Measurements from ENCODE around the gene LDHA. TPM values are rescaled to one million over a fixed set of nuclear protein-coding genes. Genes with fewer than 3 reads are reported as not detected.

LDHA gene
- polyA plus RNA-seq, 3 donors: 206 to 989 (median 582) TPM

GRCh38 chr11:18455686-18456372 is 61.5 kb downstream of the LDHA start, which contains the start of gene LDHAL6A:
LDHAL6A (plus strand) TSS chr11:18455856; CDS start chr11:18456681, 825 bp downstream.
- WGBS, 3 donors: 46 to 60% (median 58%) methylated on average over 41 to 47 of the region's 47 CpGs
- H3K27ac ChIP-seq (ENCODE audit: low read depth, low read length): no peak within 1 kb of the TSS

GRCh38 chr11:18457450-18457849 is 63.1 kb downstream of the LDHA start:
- no peak overlapping the region for H3K27ac ChIP-seq (ENCODE audit: low read depth, low read length)
- 20 to 59% (median 58%) methylated on average over 3 of the region's 3 CpGs for WGBS, 3 donors

Other genes starting within 250 kb of the LDHA start
- gene MRGPRX4, start 221.7 kb upstream of the LDHA start, polyA plus RNA-seq: not detected
- gene SAA4, start 157.8 kb upstream of the LDHA start, polyA plus RNA-seq: 1 to 10 TPM in 1 of 3 donors, under 1 TPM in 2; 0.15 to 9.1 (median 0.90) TPM
- 100 to 1,000 TPM in 2 of 3 donors, 10 to 100 TPM in 1; 60.2 to 920 (median 158) TPM for gene SAA2, start 145.9 kb upstream of the LDHA start, polyA plus RNA-seq
- gene SAA1, start 128.3 kb upstream of the LDHA start, polyA plus RNA-seq: 1,000 to 10,000 TPM in 2 of 3 donors, 100 to 1,000 TPM in 1; 438 to 7,745 (median 1,180) TPM
- gene HPS5, start 72.4 kb upstream of the LDHA start, polyA plus RNA-seq: 10 to 100 TPM in 2 of 3 donors, 1 to 10 TPM in 1; 3.8 to 11.0 (median 10.2) TPM
- gene GTF2H1, start 72.0 kb upstream of the LDHA start, polyA plus RNA-seq: 10 to 100 TPM; 16.0 to 43.5 (median 29.3) TPM
- gene LDHC, start 17.8 kb downstream of the LDHA start, polyA plus RNA-seq: 1 to 10 TPM in 2 of 3 donors, not detected in 1; 1.0 to 1.6 TPM
- gene LDHAL6A, start 61.3 kb downstream of the LDHA start, polyA plus RNA-seq: not detected
- gene TSG101, start 132.4 kb downstream of the LDHA start, polyA plus RNA-seq: 10 to 100 TPM; 33.9 to 49.2 (median 43.5) TPM
- 10 to 100 TPM in 2 of 3 donors, 1 to 10 TPM in 1; 4.1 to 10.3 (median 10.1) TPM for gene UEVLD, start 194.2 kb downstream of the LDHA start, polyA plus RNA-seq
- gene MISFA, start 205.2 kb downstream of the LDHA start, polyA plus RNA-seq: 1 to 10 TPM in 2 of 3 donors, under 1 TPM in 1; 0.90 to 2.8 (median 1.1) TPM
- gene SPTY2D1, start 239.8 kb downstream of the LDHA start, polyA plus RNA-seq: 10 to 100 TPM in 1 of 3 donors, 1 to 10 TPM in 2; 4.0 to 12.4 (median 7.6) TPM